K562 (cell line): Measurements from ENCODE around the gene H2AZ2. TPM values are rescaled to one million over a fixed set of nuclear protein-coding genes. Genes with fewer than 3 reads are reported as not detected.
A peak's percentile ranks its signal among the peaks of the same experiment; 100 is the strongest.

Experiments
- GTF2F1 ChIP-seq: IDR thresholded peaks from 2 replicates; pipeline ENCODE4 v1.6.1; 2011; ENCODE audit warnings: low read depth, low read length, improper control_type of control experiment
- KDM5B ChIP-seq: fragments of 200-600 bp; sonication (generic); IDR thresholded peaks from 2 replicates; pipeline ENCODE4 v1.6.1; 2012; ENCODE audit warnings: low read depth, mild to moderate bottlenecking, moderate library complexity, low read length, control low read depth, inconsistent platforms; ENCODE audit not compliant: insufficient replicate concordance
- NCOA6 ChIP-seq: fragments of 450-650 bp; IDR thresholded peaks from 2 replicates; pipeline ENCODE4 v1.6.1; 2017; ENCODE audit warnings: mild to moderate bottlenecking
- NELFE ChIP-seq: IDR thresholded peaks from 2 replicates; pipeline ENCODE4 v1.6.1; 2011; ENCODE audit warnings: mild to moderate bottlenecking; ENCODE audit not compliant: insufficient read depth, insufficient read length
- RCOR1 ChIP-seq, 2 experiments: IDR thresholded peaks; 2 replicates each; pipeline ENCODE4 v1.6.1; 2012; ENCODE audit warnings: low read depth in 2 of 2, low read length in 2 of 2, borderline replicate concordance in 1 of 2, improper control_type of control experiment in 1 of 2
- RREB1 ChIP-seq: fragments of 250-450 bp; sonication (Bioruptor Pico); IDR thresholded peaks from 2 replicates; pipeline ENCODE4 v1.4.0; 2020
- ZFP91 ChIP-seq: sonication (generic); formaldehyde crosslinking; IDR thresholded peaks from 2 replicates; pipeline ENCODE4 v1.8.0; 2022; ENCODE audit warnings: mild to moderate bottlenecking, missing genetic modification reagents
- ZNF217 ChIP-seq: sonication (generic); formaldehyde crosslinking; IDR thresholded peaks from 2 replicates; pipeline ENCODE4 v1.8.0; 2022; ENCODE audit warnings: mild to moderate bottlenecking, missing genetic modification reagents
- ZNF280A ChIP-seq: fragments of 450-650 bp; IDR thresholded peaks from 2 replicates; pipeline ENCODE4 v1.6.1; 2018; ENCODE audit warnings: mild to moderate bottlenecking, low read depth; ENCODE audit not compliant: partially characterized antibody
- ZNF280B ChIP-seq: fragments of 250-450 bp; sonication (Bioruptor Pico); IDR thresholded peaks from 2 replicates; pipeline ENCODE4 v1.5.1; 2021; ENCODE audit warnings: mild to moderate bottlenecking
- ZNF766 ChIP-seq: fragments of 200-800 bp; sonication (Bioruptor generic); conservative IDR thresholded peaks from 2 replicates; pipeline ENCODE4 v1.6.1; 2016; ENCODE audit warnings: missing genetic modification characterization, missing compliant biosample characterization
- polyA plus RNA-seq, 8 experiments: library from polyadenylated mRNA; depleted of rRNA in 4 of 8; stranded (reverse) in 5 of 8; unstranded in 3 of 8; fragments of >200 nt; fragmentation: Nextera tagmentation in 2 of 8; fragmentation: Illumina TruSeq in 1 of 8; extraction: Ambion mirVana in 2 of 8; extraction: Trizol in 1 of 8; gene quantifications; 2 replicates each; pipeline versions ENCODE4 v1.2.1 to v1.2.3, GENCODE V29; 2011 to 2014; ENCODE audit warnings: inconsistent platforms in 1 of 8, missing spikeins in 1 of 8
- total RNA-seq, 7 experiments: library from RNA; depleted of rRNA in 6 of 7; stranded (reverse); fragments of >200 nt in 6 of 7; fragmentation: Illumina TruSeq in 2 of 7; extraction: Trizol in 2 of 7; gene quantifications; 2 replicates each; pipeline versions ENCODE4 v1.2.1 to v1.2.3, GENCODE V29; 2011 to 2021; ENCODE audit warnings: low replicate concordance in 1 of 7

H2AZ2 gene
- total and polyA plus RNA-seq, 9 of the 15 experiments (the other 6 are each of a cell fraction or from before 2014, with no cell fraction given), result 105 to 382 (median 286) TPM

- TF ChIP-seq RREB1 (CRISPR knock-in tag) (no peak), ZNF766 (CRISPR knock-in tag) (no peak), NELFE (no peak), KDM5B (peak; percentile 95), GTF2F1 (peak; percentile 93), RCOR1 (IDR thresholded peaks at IDR 0.05; ENCODE audit: borderline replicate concordance in 1 of 2, low read depth in 2 of 2, low read length in 2 of 2) (no peak), ZFP91 (CRISPR knock-in tag) (no peak), ZNF280B (CRISPR knock-in tag) (no peak), NCOA6 (peak; percentile 67; the same call in 1 of the 2 replicates), ZNF280A (no peak), ZNF217 (CRISPR knock-in tag) (no peak)
These were observed 51.2 kb downstream of the H2AZ2 start, which contains the start of gene PPIA (continued) for GRCh38 chr7:44796504-44797328.
